Stimulated activated naive CD8-positive, alpha-beta T cell treated with anti-CD3 and anti-CD28 coated beads, Interleukin-15, amount 100 ng/mL, for 72 hours (primary cell): ENCODE data around the gene CD1B.
"Not testable (repeated sequence)": the region's sequence is repeated elsewhere in the genome, so short reads cannot be mapped to it uniquely, and the experiment has no call there.

Experiments
- ATAC-seq: fragments of 150-1000 bp; cut with Tn5 transposase; 2 replicates; pipeline ENCODE4 v1.10.0; 2021; ENCODE audit warnings: mild to moderate bottlenecking, moderate library complexity
- DNase-seq, 2 donors: peaks; one replicate each; pipeline ENCODE4 v3.0.0; 2021 to 2022
- H3K27ac Mint-ChIP-seq, 2 donors: one replicate each; pipeline ENCODE4 v1.8.0; 2022; ENCODE audit warnings: mild to moderate bottlenecking in 2 of 2, mixed read lengths in 2 of 2, moderate library complexity in 2 of 2
- H3K27me3 Mint-ChIP-seq: one replicate; pipeline ENCODE4 v1.8.0; 2022; ENCODE audit warnings: mixed read lengths
- H3K4me1 Mint-ChIP-seq: one replicate; pipeline ENCODE4 v1.8.0; 2022; ENCODE audit warnings: mild to moderate bottlenecking, mixed read lengths
- H3K4me3 Mint-ChIP-seq, 2 donors: one replicate each; pipeline ENCODE4 v1.8.0; 2022; ENCODE audit warnings: mild to moderate bottlenecking in 2 of 2, mixed read lengths in 2 of 2, moderate library complexity in 1 of 2
- H3K9me3 Mint-ChIP-seq, 2 donors: one replicate each; pipeline ENCODE4 v1.8.0; 2022; ENCODE audit warnings: mixed read lengths in 2 of 2

The CD1B gene

DNA sequence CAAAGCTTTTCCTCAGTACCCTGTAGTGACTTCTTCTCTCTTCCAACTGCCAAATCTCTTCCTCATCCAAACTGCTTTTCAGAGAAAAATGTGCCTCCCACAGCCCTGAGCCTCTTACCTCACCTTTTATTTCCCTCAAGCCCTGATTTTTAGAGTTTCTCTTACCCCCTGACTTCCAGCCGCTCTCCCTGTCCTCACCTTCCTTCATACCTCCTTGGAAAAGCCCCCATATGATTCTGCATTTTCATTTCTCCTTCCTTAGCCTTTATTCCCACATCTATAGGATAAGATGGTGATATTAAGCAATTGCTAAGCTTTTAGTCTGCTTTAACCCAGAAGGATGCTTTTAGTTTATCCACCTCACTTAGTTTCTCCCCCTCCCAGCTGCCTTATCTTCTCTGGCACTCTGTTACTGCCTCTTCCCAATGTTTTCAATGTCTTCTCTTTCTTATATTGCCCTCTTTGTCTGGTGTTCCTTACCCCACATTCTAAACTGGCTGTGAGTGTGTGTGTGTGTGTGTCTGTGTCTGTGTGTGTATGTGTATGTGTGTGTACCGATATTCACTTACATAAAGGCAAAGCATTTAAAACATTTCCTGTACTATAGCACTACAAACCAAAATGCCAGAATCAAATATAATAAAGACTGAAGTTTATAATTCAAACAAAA, at the start of gene CD1B:
CD1B (minus strand) TSS at position 51 of the 670 bp plus-strand sequence. CDS start 108 bp downstream, outside the sequence.
- Mint-ChIP-seq H3K27ac (no peak within 1 kb of the TSS), H3K27me3 (peaks cover 16% of the 10 kb centered on the region), H3K4me3 (no peak within 1 kb of the TSS), H3K4me1 (peaks cover 6% of the 10 kb centered on the region), H3K9me3 (no peaks in the 10 kb centered on the region)
- DNase-seq (no peak), ATAC-seq (no peak)

DNA sequence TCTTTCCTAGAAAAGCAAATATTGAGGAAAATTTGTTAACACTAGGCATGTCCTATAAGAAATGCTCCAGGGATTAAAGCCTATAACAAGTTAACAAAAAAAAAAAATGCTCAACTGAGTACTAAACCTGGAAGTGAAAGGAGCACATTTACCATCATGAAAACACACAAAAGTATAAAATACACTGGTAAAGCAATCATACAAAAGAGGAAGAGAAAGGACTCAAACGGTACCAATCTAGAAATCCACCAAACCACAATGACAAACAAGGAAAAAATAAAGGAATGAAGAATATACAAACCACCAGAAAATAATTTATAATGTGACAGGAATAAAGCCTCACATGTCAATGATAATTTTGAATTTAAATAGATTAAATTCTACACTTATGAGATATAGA, 43.5 kb upstream of the CD1B start:
- no peak overlapping the region for H3K27ac Mint-ChIP-seq
- no peak overlapping the region for H3K4me3 Mint-ChIP-seq
- peaks cover 15 to 24% of the 10 kb centered on the region in 2 donors for H3K9me3 Mint-ChIP-seq
- H3K4me1 Mint-ChIP-seq, result peaks cover 13% of the 10 kb centered on the region
- no peak for DNase-seq
- ATAC-seq, result no peak
- H3K27me3 Mint-ChIP-seq, result peaks cover 46% of the 10 kb centered on the region

DNA sequence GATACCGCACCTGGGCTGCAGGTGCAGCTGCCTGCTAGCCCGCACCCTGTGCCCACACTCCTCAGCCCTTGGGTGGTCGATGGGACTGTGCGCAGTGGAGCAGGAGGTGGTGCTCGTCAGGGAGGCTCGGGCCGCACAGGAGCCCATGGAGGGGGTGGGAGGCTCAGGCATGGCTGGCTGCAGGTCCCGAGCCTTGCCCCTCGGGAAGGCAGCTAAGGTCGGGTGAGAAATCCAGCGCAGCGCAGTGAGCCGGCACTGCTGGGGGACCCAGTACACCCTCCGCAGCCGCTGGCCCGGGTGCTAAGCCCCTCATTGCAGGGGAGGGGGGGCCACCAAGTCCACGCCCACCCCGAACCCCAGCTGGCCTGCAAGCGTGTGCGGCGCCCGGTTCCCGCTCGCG, 42.8 kb upstream of the CD1B start:
- not testable (repeated sequence) for ATAC-seq, H3K27ac Mint-ChIP-seq, DNase-seq, H3K4me3 Mint-ChIP-seq
- Mint-ChIP-seq H3K9me3 (peaks cover 15 to 24% of the 10 kb centered on the region in 2 donors), H3K27me3 (peaks cover 51% of the 10 kb centered on the region), H3K4me1 (peaks cover 13% of the 10 kb centered on the region)

DNA sequence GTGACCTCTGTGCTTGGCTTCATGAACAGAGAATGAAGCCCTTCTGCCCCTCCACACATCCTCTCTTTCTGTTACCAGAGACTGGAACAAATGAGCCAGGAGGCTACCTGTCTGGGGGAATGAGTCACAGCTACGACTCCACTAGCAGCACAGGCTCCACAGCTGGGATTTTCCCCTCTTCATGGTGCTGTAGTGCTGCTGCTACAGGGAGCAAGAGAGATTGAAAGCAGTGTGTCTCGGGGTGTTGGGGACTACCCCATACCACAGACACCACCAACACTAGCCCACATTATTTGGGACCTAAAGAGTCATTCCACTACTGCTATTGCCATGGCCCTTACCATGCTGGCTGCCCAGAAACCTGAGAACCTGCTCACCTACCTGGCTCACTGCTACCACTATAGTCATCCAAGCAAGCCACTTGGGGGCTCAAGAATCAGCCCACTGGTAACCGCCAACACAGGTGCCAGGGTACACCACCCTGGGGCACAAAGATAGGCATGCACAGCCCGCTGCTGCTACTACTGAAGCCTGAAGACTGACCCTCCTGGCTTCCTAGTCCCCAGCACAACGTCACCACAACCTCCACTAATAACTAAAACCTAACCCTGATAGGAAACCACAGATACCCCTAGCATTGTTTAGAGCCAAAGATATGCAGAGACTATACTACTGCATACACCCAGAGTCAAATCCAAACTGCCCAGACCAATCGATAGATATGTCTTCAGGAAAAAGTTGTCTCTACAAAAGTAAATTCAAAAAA, 40.0 kb upstream of the CD1B start:
- no peak overlapping the region for H3K27ac Mint-ChIP-seq

DNA sequence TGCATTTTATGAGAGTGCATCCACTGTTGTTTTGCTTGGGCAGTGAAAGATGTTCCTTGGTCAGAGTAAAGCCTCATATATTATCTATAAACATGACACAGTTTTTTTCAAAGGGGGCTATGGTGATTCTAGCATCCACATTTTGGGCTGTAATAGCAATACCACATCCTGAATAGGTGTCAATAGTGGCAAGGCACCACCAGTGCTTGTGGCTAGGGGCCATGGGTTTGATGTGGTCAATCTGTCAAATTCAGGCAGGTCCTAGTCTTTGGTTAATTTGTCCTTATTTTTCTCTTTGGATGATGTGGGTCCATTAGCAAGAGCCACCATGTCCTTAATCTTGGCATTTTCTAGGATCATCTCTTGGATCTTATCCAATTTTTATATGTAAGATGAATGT, 35.5 kb upstream of the CD1B start:
- Mint-ChIP-seq H3K4me1 (peaks cover 12% of the 10 kb centered on the region), H3K9me3 (peaks cover 3 to 10% of the 10 kb centered on the region in 2 donors), H3K4me3 (no peak overlapping the region), H3K27me3 (peaks cover 30% of the 10 kb centered on the region), H3K27ac (no peak overlapping the region)
- no peak for DNase-seq
- no peak for ATAC-seq

More for the DNA sequence above, 40.0 kb upstream of the CD1B start:
- Mint-ChIP-seq H3K4me3 (no peak overlapping the region), H3K4me1 (peaks cover 13% of the 10 kb centered on the region), H3K27me3 (peaks cover 52% of the 10 kb centered on the region), H3K9me3 (peaks cover 15 to 24% of the 10 kb centered on the region in 2 donors)
- ATAC-seq, result peak; percentile 100
- peak; percentile 52 to 82 for DNase-seq

DNA sequence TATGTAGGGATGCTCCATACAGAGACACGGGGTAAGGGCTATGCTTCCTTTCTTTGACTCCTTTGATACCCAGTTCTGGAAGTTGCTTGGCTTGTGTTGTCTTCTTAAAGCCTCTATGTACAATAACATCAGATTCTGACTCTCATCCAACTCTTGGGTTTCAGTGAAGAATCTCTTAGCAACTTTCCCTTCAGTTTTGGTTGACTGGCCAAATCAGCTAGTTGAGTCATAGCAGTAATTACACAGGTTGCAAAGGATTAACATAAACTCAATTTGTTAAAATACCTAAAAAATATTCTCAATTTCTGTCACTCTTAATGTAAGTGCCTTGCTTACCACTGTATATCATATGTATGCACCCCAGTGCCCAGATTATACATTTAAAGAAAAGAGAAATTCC, 31.6 kb upstream of the CD1B start:
- H3K27ac Mint-ChIP-seq, result no peak overlapping the region
- H3K27me3 Mint-ChIP-seq, result peaks cover 15% of the 10 kb centered on the region
- ATAC-seq (no peak), DNase-seq (no peak)
- no peak overlapping the region for H3K4me3 Mint-ChIP-seq
- no peaks in the 10 kb centered on the region for H3K9me3 Mint-ChIP-seq
- no peaks in the 10 kb centered on the region for H3K4me1 Mint-ChIP-seq

DNA sequence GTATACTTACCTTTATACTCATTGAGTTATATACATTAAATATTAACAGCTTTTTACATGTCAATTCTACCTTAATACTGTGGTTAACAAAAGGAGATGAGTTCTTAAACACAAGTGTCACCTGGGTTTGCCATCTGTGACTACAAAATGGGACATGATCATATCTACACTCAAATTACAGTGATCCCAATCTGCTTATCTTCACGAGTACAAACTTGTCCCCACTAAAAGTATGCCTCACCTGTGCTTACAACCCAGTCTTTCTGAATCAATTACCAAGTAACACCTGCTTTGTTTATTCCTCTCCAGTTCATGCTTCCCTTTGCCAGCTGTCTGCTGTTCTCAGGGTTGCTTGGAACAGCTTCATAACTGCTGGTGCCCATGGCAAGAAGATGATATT, 31.2 kb upstream of the CD1B start:
- Mint-ChIP-seq H3K27me3 (peaks cover 12% of the 10 kb centered on the region), H3K4me1 (no peaks in the 10 kb centered on the region), H3K9me3 (no peaks in the 10 kb centered on the region), H3K27ac (no peak overlapping the region), H3K4me3 (no peak overlapping the region)
- DNase-seq (no peak), ATAC-seq (no peak)

DNA sequence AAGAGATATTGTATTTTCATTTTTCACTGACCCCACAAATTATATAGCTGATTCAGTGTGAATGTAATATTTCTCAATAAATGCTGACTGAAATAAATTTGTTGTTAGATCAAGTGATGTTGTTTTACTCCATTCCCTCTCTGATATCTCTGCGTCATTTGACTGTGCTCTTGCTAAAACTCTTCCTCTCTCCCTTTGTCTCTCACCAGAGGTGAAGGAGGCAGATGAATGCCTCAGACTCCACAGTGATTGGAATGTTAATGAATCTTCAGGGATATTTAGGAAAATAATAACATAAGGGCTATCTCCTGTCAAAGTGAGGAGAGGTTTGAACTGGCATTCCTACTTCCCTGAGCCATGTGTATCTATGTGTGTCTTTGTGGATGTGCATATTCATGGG, 26.1 kb upstream of the CD1B start:
- Mint-ChIP-seq H3K9me3 (no peaks in the 10 kb centered on the region), H3K27me3 (peaks cover 35% of the 10 kb centered on the region), H3K4me1 (no peaks in the 10 kb centered on the region), H3K27ac (no peak overlapping the region), H3K4me3 (no peak overlapping the region)
- no peak for ATAC-seq
- no peak for DNase-seq

DNA sequence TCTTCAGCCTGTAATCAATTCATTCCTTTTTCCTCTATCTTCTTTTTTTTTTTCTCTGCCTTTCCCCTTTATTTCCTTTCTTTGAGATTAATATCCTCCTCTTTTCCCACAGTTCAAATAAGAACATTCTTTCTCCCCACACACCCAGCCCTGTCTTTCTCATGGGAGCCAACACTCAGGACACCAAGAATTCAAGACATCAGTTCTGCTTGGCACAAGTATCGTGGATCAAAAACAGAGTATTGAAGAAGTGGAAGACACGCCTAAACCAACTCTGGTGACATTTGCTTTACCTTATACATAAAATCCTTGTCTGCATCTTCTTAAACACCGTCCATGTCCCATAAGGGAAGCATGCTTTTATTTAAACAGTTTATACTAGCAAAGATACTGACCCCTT, 25.3 kb upstream of the CD1B start:
- H3K9me3 Mint-ChIP-seq, result no peaks in the 10 kb centered on the region
- no peak for ATAC-seq
- H3K4me1 Mint-ChIP-seq, result no peaks in the 10 kb centered on the region
- H3K4me3 Mint-ChIP-seq, result no peak overlapping the region
- no peak overlapping the region for H3K27ac Mint-ChIP-seq
- H3K27me3 Mint-ChIP-seq, result peaks cover 35% of the 10 kb centered on the region
- no peak for DNase-seq

DNA sequence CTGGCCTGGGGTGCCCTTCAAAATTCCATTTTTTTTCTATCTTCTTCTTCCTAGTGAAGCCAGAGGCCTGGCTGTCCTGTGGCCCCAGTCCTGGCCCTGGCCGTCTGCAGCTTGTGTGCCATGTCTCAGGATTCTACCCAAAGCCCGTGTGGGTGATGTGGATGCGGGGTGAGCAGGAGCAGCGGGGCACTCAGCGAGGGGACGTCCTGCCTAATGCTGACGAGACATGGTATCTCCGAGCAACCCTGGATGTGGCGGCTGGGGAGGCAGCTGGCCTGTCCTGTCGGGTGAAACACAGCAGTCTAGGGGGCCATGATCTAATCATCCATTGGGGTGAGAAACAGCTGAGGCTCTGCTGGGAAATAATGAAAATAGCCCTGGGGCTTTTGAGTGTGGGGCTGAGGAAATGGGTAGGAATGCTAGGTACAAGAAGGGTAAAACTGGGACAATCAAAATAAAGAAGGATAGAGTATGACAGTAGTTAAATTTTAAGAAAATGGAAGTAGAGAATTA, 24.5 kb upstream of the CD1B start:
- no peak for ATAC-seq
- H3K4me3 Mint-ChIP-seq, result no peak overlapping the region

DNA sequence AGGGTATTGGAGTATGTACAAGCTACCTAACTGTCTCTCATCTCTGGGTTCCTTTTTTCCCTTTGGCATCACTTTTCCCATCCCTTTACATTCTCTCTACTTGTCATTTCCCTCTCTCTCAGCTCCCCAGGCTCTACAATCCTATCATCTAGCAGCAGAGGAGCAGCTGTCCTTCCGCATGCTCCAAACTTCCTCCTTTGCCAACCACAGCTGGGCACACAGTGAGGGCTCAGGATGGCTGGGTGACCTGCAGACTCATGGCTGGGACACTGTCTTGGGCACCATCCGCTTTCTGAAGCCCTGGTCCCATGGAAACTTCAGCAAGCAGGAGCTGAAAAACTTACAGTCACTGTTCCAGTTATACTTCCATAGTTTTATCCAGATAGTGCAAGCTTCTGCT, 22.9 kb upstream of the CD1B start:
- Mint-ChIP-seq H3K4me1 (no peaks in the 10 kb centered on the region), H3K27ac (no peak overlapping the region), H3K27me3 (peaks cover 35% of the 10 kb centered on the region), H3K9me3 (no peaks in the 10 kb centered on the region), H3K4me3 (no peak overlapping the region)
- no peak for ATAC-seq
- no peak for DNase-seq

More for the DNA sequence above, 24.5 kb upstream of the CD1B start:
- Mint-ChIP-seq H3K27ac (no peak overlapping the region), H3K27me3 (peaks cover 35% of the 10 kb centered on the region), H3K9me3 (no peaks in the 10 kb centered on the region), H3K4me1 (no peaks in the 10 kb centered on the region)
- DNase-seq, result no peak

DNA sequence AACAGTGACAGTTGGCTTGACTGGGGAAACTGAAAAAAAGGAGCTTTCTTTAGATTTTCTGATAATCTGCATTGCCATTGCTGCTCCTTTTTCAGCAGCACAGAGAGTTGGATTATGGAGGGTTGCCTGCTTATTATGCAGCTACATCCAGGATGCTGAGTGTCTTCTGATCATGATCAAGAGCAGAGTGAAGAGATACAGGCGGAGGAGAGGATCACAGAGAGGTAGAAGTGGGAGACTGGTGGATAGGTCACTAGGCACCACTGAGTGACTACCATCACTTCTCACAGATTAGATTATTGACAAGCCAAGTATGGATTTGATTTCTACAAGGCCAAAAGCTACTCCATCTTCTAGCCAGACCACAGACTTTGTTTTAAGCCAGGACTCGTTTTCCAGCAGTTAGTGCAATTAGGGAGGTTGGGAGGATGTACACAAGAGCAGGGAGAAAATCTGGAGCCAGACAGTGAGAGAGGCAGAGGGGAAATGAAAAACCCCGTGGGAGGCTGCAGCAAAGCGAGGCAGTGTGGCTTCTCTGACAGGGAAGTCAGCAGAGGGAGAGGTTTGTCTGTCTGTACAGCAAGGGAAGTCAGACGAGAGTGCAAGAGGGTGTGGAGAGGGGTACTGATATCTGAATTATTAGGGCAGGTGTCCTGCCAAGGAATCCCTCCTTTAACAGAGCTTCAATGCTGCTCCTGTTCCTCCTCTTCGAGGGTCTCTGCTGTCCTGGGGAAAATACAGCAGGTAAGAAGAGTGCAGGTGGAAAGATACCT, 22.2 kb upstream of the CD1B start, which contains the start of gene CD1E:
CD1E (plus strand) TSS at position 592 of the 773 bp plus-strand sequence; CDS start at position 687, 95 bp downstream.
- no peak for DNase-seq
- Mint-ChIP-seq H3K27ac (peak within 1 kb of the TSS in 1 of 2 donors; percentile 2), H3K27me3 (peaks cover 35% of the 10 kb centered on the region)

DNA sequence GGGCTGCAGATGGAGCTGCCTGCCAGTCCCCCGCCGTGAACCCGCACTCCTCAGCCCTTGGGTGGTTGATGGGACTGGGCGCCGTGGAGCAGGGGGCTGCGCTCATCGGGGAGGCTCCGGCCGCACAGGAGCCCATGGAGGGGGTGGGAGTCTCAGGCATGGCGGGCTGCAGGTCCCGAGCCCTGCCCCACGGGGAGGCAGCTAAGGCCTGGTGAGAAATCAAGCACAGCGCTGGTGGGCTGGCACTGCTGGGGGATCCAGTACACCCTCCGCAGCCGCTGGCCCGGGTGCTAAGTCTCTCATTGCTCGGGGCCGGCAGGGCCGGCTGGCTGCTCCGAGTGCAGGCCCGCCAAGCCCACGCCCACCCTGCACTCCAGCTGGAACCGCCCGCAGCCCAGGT, 17.6 kb upstream of the CD1B start:
- not testable (repeated sequence) for ATAC-seq, DNase-seq, H3K9me3 Mint-ChIP-seq, H3K4me1 Mint-ChIP-seq, H3K27ac Mint-ChIP-seq, H3K4me3 Mint-ChIP-seq, H3K27me3 Mint-ChIP-seq

More for the DNA sequence above, 22.2 kb upstream of the CD1B start, which contains the start of gene CD1E:
- Mint-ChIP-seq H3K9me3 (no peaks in the 10 kb centered on the region), H3K4me3 (no peak within 1 kb of the TSS), H3K4me1 (no peaks in the 10 kb centered on the region)
- no peak for ATAC-seq

DNA sequence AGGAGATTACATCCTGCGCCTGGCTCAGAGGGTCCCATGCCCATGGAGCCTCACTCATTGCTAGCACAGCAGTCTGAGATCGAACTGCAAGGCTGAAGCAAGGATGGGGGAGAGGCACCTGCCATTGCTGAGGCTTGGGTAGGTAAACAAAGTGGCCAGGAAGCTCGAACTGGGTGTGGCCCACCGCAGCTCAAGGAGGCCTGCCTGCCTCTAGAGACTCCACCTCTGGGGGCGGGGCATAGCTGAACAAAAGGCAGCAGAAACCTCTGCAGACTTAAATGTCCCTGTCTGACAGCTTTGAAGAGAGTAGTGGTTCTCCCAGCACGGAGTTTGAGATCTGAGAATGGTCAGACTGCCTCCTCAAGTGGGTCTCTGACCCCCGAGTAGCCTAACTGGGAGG, 5.1 kb upstream of the CD1B start:
- H3K4me3 Mint-ChIP-seq, H3K27ac Mint-ChIP-seq, H3K27me3 Mint-ChIP-seq, H3K4me1 Mint-ChIP-seq, DNase-seq, ATAC-seq: not testable (repeated sequence)
- H3K9me3 Mint-ChIP-seq, result peaks cover 10 to 15% of the 10 kb centered on the region in 2 donors

DNA sequence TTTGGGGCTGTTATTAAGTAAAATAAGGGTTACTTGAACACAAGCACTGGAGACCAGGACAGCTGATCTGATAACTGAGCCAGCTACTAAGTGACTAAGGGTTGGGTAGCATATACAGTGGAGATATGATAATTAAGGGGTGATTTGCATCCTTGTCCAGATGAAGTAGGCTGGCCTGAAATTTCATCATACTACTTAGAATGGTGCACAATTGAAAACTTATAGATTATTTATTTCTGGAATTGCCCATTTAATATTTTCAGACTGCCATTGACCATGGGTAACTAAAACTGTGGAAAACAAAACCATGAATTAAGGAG, 3.8 kb upstream of the CD1B start:
- peaks cover 6% of the 10 kb centered on the region for H3K4me1 Mint-ChIP-seq
- ATAC-seq (no peak), DNase-seq (no peak)
- H3K4me3 Mint-ChIP-seq, result no peak overlapping the region
- peaks cover 7% of the 10 kb centered on the region for H3K27me3 Mint-ChIP-seq
- no peak overlapping the region for H3K27ac Mint-ChIP-seq
- H3K9me3 Mint-ChIP-seq, result peaks cover 9 to 10% of the 10 kb centered on the region in 2 donors
